Brain microvascular endothelial cell (primary cell): ENCODE data around the gene DLG2.

Source experiments
- DNase-seq: peaks from one replicate; pipeline ENCODE4 v3.0.0-alpha.2; 2020
- H3K27ac ChIP-seq: fragments of 250-450 bp; sonication (Bioruptor Pico); 2 replicates; pipeline ENCODE4 v1.5.1; 2020; ENCODE audit warnings: mild to moderate bottlenecking, moderate library complexity
- H3K27me3 ChIP-seq: fragments of 250-450 bp; sonication (Bioruptor Pico); replicated peaks from 2 replicates; pipeline ENCODE4 v1.5.1; 2020; ENCODE audit warnings: mild to moderate bottlenecking
- H3K36me3 ChIP-seq: fragments of 250-450 bp; sonication (Bioruptor Pico); replicated peaks from 2 replicates; pipeline ENCODE4 v1.5.1; 2020; ENCODE audit warnings: mild to moderate bottlenecking
- H3K4me3 ChIP-seq: 2 replicates; pipeline ENCODE4 v1.5.1; 2011; ENCODE audit warnings: low read depth, mild to moderate bottlenecking, control low read depth, low read length, moderate library complexity
- in situ Hi-C: cut with HindIII; loops from 2 replicates; pipeline ENCODE4 v1.10.0; 2017; ENCODE audit warnings: low sequenced_read_pairs, low pct_ligation_motif_present
- TF ChIP-seq, protein P1 (sequence below): IDR thresholded peaks from 2 replicates; pipeline ENCODE4 v1.5.1; 2011; ENCODE audit warnings: low read depth, mild to moderate bottlenecking, moderate library complexity, low read length, control low read depth, inconsistent platforms; ENCODE audit errors: missing control alignments

DLG2 gene

DNA sequence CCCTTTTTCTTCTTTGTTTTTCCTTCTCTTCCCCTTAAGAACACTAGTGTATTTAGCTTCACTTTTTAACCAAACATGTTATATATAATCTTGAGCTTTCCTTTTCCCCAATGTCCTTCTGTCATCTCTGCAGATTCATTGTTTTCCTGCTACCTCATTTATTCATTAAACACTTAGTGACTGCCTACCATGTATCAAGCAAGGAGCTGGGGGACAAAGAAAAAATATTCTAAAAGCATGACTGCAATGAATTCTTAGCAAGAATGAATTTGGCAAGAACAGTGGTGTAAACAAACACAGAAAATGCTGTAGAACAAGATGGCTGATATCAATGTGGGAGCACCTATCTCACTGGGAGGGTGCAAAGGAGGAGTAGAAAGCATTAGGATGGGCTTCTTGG, 2094.0 kb downstream of the DLG2 start:
- no peak overlapping the region for H3K27ac ChIP-seq
- in situ Hi-C loops: no loop called here
- no peak overlapping the region for H3K4me3 ChIP-seq
- DNase-seq: no peak
- TF ChIP-seq, protein P1, sequence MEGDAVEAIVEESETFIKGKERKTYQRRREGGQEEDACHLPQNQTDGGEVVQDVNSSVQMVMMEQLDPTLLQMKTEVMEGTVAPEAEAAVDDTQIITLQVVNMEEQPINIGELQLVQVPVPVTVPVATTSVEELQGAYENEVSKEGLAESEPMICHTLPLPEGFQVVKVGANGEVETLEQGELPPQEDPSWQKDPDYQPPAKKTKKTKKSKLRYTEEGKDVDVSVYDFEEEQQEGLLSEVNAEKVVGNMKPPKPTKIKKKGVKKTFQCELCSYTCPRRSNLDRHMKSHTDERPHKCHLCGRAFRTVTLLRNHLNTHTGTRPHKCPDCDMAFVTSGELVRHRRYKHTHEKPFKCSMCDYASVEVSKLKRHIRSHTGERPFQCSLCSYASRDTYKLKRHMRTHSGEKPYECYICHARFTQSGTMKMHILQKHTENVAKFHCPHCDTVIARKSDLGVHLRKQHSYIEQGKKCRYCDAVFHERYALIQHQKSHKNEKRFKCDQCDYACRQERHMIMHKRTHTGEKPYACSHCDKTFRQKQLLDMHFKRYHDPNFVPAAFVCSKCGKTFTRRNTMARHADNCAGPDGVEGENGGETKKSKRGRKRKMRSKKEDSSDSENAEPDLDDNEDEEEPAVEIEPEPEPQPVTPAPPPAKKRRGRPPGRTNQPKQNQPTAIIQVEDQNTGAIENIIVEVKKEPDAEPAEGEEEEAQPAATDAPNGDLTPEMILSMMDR: no peak
- H3K36me3 ChIP-seq: no peaks in the 10 kb centered on the region
- no peaks in the 10 kb centered on the region for H3K27me3 ChIP-seq

DNA sequence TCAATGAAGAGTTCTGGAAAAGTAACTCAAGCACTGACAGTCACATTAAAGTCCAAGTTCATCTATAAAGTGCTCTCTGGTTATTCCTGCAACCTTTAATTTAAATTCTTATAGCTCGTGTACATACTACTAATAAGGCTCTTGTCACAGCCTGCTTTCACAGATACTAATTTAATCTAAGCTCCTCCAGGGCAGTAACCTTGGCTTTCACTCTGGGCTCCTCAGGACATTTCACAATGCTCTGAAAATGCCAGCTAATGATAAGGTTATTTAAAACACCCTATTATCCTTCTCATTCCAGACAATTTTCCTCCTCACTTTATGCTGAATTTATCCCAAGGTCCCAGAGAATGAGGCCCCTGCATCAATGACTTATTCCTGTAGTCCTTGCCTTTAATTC, 2098.3 kb downstream of the DLG2 start:
- Histone ChIP-seq H3K27ac (no peak overlapping the region), H3K4me3 (no peak overlapping the region), H3K36me3 (no peaks in the 10 kb centered on the region), H3K27me3 (no peaks in the 10 kb centered on the region)
- no peak for DNase-seq
- in situ Hi-C loops: no loop called here
- TF ChIP-seq, protein P1: no peak

DNA sequence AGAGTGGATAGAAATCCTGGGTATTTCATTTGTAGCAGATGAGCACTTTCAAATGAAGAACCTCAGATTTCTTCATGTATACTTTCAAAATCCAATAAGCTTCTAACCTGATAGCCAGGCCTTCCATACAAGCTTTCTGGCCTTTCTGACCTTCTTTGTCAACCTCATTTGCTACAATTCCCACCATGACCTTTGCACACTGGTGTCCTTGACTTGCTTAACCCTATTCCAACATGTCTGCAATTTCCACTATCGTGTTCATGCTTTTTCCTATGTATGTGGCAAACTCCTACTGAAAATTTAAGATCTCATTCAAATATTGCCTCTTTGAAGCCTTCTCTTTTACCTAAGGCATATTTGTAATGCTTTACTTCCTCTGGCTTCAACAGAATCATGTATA, 2098.9 kb downstream of the DLG2 start:
- in situ Hi-C loops: no loop called here
- H3K4me3 ChIP-seq: no peak overlapping the region

DNA sequence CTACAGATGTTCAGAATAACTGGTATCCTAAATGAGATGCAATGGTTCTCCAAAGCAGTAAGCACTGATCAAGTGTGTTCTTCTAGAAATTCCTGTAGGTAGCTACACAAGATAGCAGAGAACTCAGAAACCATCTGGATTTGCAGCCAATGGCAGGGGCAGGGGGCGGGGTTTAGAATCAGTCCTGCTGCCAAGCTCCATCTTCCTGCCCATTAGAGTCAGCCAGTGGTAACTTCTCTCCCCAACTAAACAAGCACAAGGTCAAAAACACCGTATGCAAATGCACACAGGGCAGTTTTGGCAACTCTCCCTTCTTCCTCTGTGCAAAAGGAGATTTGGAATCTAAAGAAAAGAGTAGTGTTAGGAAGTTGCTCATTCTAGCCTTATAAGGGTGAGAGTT, 2103.5 kb downstream of the DLG2 start:
- Histone ChIP-seq H3K27me3 (no peaks in the 10 kb centered on the region), H3K27ac (no peak overlapping the region), H3K36me3 (no peaks in the 10 kb centered on the region), H3K4me3 (no peak overlapping the region)
- in situ Hi-C loops: no loop called here
- TF ChIP-seq, protein P1: no peak
- DNase-seq: no peak

More for the DNA sequence above, 2098.9 kb downstream of the DLG2 start:
- Histone ChIP-seq H3K27ac (no peak overlapping the region), H3K36me3 (no peaks in the 10 kb centered on the region), H3K27me3 (no peaks in the 10 kb centered on the region)
- DNase-seq: no peak
- TF ChIP-seq, protein P1: no peak

DNA sequence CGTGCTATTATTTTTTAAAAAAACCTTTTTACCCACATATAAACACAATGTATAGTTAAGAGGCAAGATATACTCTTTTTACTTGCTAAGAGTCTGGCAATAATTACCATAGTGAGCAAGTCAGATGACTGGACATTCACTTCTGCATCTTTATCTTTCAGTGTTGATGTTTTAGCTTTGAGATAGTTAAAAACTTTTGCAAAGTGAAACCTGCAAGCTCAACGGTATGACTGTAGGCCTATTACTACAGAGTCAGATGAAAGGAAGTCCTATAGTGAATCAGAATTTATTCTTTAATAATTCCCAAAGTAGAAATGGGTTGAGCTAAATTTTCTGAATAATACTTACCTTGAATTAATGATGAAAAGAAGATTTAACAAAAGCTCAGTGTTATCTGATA, 2104.2 kb downstream of the DLG2 start:
- DNase-seq: no peak
- Histone ChIP-seq H3K36me3 (no peaks in the 10 kb centered on the region), H3K27ac (no peak overlapping the region), H3K27me3 (no peaks in the 10 kb centered on the region), H3K4me3 (no peak overlapping the region)
- in situ Hi-C loops: no loop called here
- TF ChIP-seq, protein P1: no peak
